Stimulated activated CD8-positive, alpha-beta memory T cell treated with anti-CD3 and anti-CD28 coated beads, Interleukin-2, amount 100 ng/mL, for 1 hour (primary cell): ENCODE results near the gene OR9G4.

Source experiments
- DNase-seq, 2 donors: peaks; one replicate each; pipeline ENCODE4 v3.0.0-alpha.2; 2020; ENCODE audit warnings: low read depth in 2 of 2

Gene OR9G4

DNA sequence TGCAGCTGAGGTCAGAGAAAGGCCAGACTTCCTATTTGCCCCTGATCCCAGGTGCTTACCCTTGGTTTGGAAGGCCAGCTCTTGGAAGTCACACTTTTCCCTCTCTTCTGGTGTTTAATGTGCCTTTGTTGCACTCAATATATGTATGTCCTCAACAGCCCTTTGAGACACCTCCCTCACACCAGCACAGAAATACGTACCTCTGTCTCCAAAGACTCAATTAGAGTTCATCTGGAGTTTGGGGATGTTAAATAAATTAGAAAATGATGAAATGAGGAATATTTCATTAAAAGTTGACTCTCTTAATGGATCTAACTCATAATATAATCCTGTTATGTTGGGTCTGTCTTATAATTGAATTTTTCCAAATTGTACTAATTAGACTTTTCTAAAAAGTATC lies at the start of gene OR9G4:
Gene OR9G4, minus strand, starts transcription at position 101 of the 400 bp plus-strand sequence. CDS start 4,931 bp downstream, outside the sequence.
- DNase-seq: no peak

DNA sequence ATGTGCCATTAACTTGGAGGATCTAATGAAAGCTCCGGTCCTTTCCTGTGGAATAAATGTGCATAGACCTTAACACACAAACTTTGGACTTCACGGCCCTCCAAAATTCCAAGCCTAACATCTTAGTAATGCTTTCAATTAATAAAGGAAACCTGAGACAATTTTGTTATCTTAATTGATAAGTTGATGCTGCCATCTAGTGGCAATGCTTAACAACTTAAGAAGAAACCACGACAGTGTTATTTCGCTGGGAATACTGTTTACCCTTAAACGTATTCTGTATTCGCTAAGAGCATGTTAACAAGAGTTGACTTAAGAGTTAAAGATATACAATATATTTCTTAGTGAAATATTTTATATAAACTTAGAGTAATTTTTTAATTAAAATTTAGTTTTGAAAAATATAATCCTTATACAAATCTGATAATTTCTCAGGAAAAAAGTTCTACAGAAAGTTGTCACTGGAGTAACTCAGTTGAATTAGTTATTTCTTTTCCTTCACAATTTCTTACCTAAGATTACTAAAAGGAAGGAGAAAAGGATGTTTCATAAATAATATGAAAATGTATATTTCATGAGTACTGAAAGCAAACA lies 35.0 kb upstream of the OR9G4 start:
- no peak for DNase-seq

DNA sequence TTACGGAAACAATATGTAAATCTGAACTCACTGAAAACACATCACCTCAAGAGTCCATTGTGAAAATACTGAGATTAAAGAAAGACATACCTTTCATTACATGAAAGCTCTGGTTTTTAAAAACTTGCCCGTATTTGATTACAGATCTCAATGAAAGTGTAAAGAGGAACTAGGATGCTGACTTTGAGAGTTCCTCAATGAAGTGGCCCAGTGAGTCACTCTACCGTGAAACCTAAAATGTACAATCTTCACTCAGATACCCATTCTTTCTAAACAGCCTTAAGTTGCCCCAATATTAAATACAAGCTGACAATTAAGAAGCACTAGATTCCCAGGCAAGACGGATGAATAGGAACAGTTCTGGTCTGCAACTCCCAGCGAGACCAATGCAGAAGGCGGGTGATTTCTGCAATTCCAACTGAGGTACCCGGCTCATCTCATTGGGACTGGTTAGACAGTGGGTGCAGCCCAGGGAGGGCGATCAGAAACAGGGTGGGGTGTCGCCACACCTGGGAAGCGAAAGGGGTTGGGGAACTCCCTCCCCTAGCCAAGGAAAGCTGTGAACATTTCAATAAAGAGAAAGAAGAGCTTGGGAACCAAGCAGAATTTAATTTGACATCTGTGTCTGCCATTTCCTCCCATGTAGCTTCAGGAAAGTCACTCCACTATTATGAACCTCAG lies 33.8 kb upstream of the OR9G4 start:
- no peak for DNase-seq

DNA sequence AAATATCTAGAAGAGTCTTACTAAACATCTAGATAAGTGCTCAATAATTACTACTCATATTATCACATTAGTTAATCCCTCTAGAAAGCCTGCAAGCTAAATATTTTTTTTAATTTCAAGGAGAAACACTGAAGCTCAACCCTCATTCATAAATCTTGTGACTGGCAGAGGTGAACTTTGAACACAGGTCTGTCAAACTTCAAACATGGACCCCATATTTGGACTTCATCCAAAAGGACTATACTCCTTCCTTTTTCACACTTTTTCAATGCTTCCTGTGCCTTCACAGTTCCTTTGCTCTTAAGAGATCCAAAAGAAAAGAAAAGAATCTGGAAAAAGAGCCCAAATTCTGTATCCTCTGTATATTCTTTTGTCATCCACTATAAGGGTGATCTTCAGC lies 28.3 kb upstream of the OR9G4 start:
- DNase-seq: no peak

DNA sequence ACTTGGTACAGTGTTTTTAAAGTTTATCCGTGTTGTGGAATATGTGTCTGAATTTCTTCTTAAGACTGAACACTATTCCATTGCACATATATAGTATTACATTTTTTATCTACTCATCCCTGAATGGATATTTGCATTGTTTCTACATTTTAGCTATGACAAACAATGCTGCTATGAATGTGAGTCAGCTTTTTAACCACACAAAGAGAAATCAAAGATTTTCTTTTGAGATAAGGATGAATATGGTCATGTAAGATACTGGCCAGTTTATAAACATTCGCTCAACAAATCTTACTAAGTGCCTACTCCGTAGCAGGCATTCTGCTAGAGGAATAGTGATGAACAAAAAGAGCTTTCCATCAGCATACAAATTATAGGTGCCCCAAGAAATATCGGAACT lies 16.5 kb upstream of the OR9G4 start:
- DNase-seq: no peak

DNA sequence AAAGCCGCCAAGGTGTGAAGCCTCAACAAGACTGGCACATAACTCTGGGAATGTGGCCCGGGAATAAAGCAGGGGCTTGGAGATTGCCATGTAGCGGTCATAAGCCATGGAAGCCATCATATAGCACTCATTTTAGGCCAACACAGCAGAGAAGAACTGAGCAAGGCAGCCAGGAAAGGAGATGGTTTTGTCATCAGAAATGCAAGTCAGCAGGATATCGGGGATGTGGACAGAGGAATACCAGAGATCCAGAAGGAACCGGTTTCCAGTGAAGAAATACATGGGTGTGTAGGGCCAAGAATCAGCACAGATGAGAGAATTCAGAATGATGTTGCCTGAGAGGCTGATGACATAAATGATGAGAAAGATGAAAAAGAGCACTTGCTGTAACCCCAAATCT lies 3.0 kb upstream of the OR9G4 start:
- no peak for DNase-seq

DNA sequence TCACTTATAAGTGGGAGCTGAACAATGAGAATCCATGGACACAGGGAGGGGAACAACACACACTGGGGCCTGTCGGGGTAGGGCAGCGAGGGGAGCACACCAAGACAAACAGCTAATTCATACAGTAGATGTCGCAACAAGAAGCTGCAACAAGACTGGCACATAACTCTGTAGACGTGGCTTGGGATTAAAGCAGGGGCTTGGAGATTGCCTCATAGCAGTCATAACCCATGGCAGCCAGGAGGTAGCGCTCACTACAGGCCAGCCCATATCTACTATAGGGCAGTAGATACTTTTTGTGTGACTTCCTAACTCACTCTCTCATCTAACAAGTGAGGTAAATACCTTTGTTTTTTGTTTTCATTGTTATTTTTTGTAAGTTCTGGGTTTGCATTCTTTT lies 1.7 kb upstream of the OR9G4 start:
- DNase-seq: no peak

DNA sequence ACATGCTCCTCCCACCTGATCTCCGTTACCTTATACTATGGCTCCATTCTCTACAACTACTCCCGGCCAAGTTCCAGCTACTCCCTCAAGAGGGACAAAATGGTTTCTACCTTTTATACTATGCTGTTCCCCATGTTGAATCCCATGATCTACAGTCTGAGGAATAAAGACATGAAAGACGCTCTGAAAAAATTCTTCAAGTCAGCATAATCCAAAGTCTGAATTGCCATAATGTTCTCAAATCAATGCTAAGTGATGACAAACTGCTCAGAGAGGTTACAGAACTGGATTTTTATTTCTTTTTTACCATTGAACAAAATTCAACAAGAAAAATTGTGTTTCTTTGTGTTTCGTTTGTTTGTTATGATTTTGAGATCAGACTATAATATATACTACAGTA lies 7.6 kb downstream of the OR9G4 start:
- DNase-seq: no peak

DNA sequence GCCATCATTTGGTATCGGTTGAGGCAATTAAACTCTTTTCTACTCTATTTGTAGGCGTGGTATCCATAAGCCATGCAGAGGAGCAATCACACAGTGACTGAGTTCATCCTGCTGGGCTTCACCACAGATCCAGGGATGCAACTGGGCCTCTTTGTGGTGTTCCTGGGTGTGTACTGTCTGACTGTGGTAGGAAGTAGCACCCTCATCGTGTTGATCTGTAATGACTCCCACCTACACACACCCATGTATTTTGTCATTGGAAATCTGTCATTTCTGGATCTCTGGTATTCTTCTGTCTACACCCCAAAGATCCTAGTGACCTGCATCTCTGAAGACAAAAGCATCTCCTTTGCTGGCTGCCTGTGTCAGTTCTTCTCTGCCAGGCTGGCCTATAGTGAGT lies 8.4 kb downstream of the OR9G4 start:
- DNase-seq: no peak

DNA sequence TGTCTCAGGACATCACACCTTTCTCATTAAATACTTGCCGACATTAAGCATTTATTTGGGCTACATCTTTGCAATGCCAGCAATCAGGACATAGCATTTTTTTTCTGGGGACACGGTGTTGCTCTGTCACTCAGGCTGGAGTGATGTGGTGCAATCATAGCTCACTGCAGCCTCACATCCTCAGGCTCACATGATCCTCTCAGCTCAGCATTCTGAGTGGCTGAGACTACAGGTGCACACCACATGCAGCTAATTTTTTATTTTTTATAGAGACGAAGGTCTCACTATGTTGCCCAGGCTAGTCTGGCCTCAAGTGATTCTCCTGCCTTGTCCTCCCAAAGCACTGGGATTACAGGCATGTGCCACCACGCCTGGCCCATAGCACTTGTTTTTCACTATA lies 28.0 kb downstream of the OR9G4 start:
- no peak for DNase-seq

DNA sequence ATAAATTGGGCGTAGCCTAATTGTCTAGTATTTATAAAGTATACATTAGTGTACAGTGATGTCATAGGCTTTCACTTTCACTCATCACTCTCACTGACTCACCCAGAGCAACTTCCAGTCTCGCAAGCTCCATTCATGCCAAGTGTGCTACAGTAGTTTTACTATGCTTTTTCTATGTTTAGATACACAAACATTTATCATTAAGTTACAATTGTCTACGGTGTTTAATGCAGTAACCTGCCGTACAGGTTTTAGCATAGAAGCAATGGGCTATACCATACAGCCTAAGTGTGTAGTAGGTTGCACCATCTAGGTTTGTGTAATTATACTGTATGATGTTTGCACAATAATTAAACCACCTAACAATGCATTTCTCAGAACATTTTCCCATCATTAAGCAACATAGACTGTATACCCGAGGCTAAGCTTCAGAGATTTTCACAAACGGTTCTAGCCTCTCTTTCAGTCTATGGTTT lies 32.1 kb downstream of the OR9G4 start:
- no peak for DNase-seq

DNA sequence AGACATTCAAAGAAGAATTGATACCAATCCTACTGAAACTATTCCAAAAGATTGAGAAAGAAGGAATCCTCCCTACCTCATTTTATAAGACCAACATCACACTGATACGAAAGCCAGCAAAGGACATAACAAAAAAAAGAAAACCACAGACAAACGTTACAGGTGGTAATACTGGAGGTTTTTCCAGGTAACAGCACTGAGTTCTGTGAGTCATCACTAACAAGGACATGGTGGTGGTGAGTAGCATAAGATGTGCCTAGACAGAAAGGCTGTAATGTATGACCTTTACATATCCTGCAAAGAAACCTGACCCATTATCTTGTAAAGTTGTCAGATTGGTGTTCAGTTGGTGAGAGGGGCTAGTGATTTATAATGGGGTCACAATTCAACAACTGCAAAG lies 34.3 kb downstream of the OR9G4 start:
- no peak for DNase-seq

DNA sequence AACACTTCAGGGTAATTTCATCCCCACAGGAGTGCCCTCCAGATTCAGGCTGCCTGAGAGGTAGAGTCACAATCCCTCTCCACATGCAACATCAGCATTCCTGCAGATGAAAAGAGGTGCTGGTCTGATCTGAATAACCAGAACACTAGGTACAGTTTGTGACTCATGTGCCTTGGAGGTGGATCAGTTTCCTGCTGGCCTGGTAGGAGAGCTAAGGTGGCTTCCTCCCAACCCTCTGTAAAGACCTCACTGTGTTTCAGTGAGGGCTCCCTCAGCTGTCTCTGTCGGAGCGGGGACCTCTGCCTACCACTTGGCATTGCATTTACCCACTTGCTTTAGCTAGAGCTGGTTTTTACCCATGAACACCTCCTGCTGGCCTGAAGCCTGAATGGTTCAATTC lies 42.0 kb downstream of the OR9G4 start:
- DNase-seq: no peak

DNA sequence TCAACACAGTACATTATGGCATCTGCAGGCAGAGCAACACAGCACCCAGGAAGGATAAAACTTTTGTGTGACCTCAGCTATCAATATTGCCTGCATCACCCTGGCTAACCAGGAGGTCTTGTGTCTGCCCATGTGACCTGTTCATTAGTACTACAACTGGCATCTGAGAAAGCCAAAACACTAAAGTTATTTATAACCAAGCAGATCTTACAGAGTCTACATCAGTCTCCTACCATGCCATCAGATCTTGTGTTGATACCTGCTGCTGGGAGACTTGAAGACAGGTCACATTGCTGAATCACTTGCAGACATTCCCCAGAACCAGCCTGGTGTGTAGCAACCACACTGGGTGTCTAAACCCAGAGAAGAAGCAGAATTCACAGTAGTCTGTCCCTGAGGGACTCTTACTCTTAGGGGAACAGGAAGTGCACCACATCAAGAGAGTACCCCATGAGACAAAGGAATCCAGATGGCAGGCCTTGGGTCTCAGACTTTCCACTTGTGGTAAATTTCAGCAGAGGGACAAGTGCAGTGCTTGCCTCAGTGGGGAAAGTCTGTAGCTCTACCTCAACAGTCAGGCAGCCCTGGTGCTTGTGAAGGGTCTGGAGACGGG lies 42.6 kb downstream of the OR9G4 start:
- no peak for DNase-seq

DNA sequence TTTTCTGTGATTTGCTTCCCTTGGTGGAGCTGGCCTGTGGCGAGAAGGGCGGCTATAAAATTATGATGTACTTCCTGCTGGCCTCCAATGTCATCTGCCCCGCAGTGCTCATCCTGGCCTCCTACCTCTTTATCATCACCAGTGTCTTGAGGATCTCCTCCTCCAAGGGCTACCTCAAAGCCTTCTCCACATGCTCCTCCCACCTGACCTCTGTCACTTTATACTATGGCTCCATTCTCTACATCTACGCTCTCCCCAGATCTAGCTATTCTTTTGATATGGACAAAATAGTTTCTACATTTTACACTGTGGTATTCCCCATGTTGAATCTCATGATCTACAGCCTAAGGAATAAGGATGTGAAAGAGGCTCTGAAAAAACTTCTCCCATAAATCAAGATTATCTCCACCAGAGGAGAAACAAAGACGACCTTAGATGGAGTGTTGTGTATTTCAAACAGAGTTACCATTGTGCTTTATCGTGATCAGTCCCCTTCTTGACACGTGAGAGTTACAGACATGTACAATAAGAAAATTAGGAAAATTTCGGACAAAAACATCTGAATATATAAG lies 47.5 kb downstream of the OR9G4 start:
- DNase-seq: no peak

DNA sequence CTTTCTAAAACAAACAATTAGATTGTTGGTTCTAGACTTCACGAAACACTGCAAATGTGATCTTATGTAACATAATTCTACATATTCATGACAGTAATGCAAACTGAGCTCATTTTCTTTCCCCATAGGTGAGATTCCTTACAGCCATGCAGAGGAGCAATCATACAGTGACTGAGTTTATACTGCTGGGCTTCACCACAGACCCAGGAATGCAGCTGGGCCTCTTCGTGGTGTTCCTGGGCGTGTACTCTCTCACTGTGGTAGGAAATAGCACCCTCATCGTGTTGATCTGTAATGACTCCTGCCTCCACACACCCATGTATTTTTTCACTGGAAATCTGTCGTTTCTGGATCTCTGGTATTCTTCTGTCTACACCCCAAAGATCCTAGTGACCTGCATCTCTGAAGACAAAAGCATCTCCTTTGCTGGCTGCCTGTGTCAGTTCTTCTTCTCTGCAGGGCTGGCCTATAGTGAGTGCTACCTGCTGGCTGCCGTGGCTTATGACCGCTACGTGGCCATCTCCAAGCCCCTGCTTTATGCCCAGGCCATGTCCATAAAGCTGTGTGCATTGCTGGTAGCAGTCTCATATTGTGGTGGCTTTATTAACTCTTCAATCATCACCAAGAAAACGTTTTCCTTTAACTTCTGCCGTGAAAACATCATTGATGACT lies 48.1 kb downstream of the OR9G4 start:
- DNase-seq: no peak

DNA sequence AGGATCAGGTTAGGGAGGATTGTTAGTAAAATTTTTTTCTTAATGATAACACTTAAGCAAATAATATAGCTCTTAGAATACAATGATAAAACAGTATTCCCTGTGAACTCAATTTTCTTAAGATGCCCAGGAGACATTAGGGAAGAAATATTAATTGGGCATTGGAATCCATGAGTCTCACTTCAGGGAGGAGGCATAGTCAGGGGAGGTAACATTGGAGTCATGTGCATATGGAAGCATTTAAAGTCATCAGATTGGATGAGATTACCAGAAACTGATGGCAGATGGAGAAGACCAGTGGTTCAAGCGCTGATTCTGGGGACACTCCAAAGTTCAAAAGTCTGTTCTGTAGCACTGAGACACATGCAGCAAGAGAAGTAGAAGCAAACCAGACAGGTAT lies 49.7 kb downstream of the OR9G4 start, which contains the start of gene OR9G1:
Gene OR9G1, plus strand, starts transcription at position 301 of the 400 bp plus-strand sequence. CDS start 1,293 bp downstream, outside the sequence.
- DNase-seq: no peak

DNA sequence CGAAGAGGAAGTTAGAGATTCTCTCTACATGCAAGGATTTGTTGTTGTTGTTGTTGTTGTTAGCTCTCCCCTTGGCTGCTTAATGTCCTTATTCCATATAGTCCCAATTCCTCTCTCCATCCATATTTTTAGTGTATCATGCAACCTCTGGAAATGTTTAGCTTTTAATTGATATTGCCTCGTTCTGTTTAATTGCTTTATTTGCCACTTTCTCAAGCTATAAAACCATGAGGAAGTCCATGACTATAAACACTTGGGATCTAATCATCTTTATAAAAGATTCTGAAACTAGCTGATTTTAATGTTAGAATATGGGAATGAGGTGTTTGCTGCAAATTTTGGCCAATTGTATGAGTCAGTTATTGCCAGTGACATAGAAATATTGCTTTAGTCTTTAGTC lies 55.1 kb downstream of the OR9G4 start:
- no peak for DNase-seq
